DOHH2 (cell line): ENCODE data around the gene S100A16.

ENCODE experiments used
- H3F3A ChIP-seq: fragments of 200-600 bp; sonication (generic), shearing (Covaris generic); 2 replicates; pipeline ENCODE4 v1.6.0; 2016; ENCODE audit warnings: antibody characterized with exemption, mild to moderate bottlenecking; ENCODE audit not compliant: control insufficient read depth, insufficient read depth
- H3K27ac ChIP-seq: fragments of 200-600 bp; sonication (generic); 2 replicates; pipeline ENCODE4 v1.5.1; 2014; ENCODE audit warnings: low read depth, mild to moderate bottlenecking, low read length, moderate library complexity
- H3K27me3 ChIP-seq: fragments of 200-600 bp; sonication (generic); 2 replicates; pipeline ENCODE4 v1.6.1; 2014; ENCODE audit warnings: mild to moderate bottlenecking, low read length, mixed read lengths; ENCODE audit not compliant: control insufficient read depth
- H3K36me3 ChIP-seq: fragments of 200-600 bp; sonication (generic); 2 replicates; pipeline ENCODE4 v1.6.1; 2014; ENCODE audit warnings: mild to moderate bottlenecking, low read length, moderate library complexity, mixed read lengths; ENCODE audit not compliant: control insufficient read depth
- H3K4me1 ChIP-seq: fragments of 200-600 bp; sonication (generic); 2 replicates; pipeline ENCODE4 v1.6.1; 2014; ENCODE audit warnings: mild to moderate bottlenecking, low read length, mixed read lengths; ENCODE audit not compliant: control insufficient read depth
- H3K4me2 ChIP-seq: fragments of 200-600 bp; sonication (generic); 2 replicates; pipeline ENCODE4 v1.6.0; 2014; ENCODE audit warnings: mild to moderate bottlenecking, low read length, moderate library complexity
- H3K4me3 ChIP-seq: fragments of 200-600 bp; sonication (generic); 2 replicates; pipeline ENCODE4 v1.5.1; 2014; ENCODE audit warnings: mild to moderate bottlenecking, low read length, mixed read lengths
- H3K79me2 ChIP-seq: fragments of 200-600 bp; sonication (generic); 2 replicates; pipeline ENCODE4 v1.6.1; 2014; ENCODE audit warnings: mild to moderate bottlenecking, low read length, mixed read lengths; ENCODE audit not compliant: control insufficient read depth
- H3K9me2 ChIP-seq: fragments of 200-600 bp; sonication (generic); replicated peaks from 2 replicates; pipeline ENCODE4 v1.6.1; 2014; ENCODE audit warnings: mild to moderate bottlenecking, low read length, mixed read lengths; ENCODE audit not compliant: control insufficient read depth
- H3K9me3 ChIP-seq: fragments of 200-600 bp; sonication (generic); 2 replicates; pipeline ENCODE4 v1.6.1; 2014; ENCODE audit warnings: antibody characterized with exemption, low read length, mixed read lengths; ENCODE audit not compliant: control insufficient read depth, insufficient read depth
- H4K20me1 ChIP-seq: fragments of 200-600 bp; sonication (generic); 2 replicates; pipeline ENCODE4 v1.6.0; 2014; ENCODE audit warnings: low read depth, mild to moderate bottlenecking, antibody characterized with exemption, low read length, moderate library complexity; ENCODE audit not compliant: control insufficient read depth, insufficient read depth
- EZH2phosphoT487 ChIP-seq: fragments of 200-600 bp; sonication (generic); IDR thresholded peaks from 2 replicates; pipeline ENCODE4 v1.6.1; 2017; ENCODE audit warnings: borderline replicate concordance, mild to moderate bottlenecking, antibody characterized with exemption, low read length, moderate library complexity, mixed read lengths
- TF ChIP-seq, protein P1 (sequence below): fragments of 200-600 bp; sonication (generic); IDR thresholded peaks from one replicate; pipeline ENCODE4 v1.5.1; 2014; ENCODE audit warnings: antibody characterized with exemption, mild to moderate bottlenecking, low read depth, low read length; ENCODE audit not compliant: poor library complexity, severe bottlenecking

S100A16 gene

DNA sequence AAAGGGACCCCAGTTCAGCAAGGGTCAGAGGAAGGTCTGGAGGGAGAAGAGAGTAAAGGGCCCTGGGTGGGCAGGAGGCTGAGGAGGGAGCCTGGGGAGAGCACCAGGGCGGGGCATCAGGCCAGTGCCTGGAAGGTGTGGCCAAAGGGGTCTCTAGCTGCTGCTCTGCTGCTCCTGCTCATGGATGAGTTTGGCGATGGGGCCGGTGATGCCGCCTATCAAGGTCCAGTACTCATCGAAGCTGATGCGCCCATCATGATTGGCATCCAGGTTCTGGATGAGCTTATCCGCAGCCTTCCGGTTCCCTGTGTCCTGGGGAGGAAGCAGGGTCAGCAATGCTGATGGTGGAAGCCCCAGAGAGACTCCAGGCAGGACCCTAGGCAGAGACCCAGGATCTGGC, 5.6 kb downstream of the S100A16 start:
- Histone ChIP-seq H3K4me2 (no peak overlapping the region), H3K27ac (no peak overlapping the region), H3K4me1 (peaks cover 5% of the 10 kb centered on the region; the same call in 1 of the 2 replicates), H3K27me3 (no peaks in the 10 kb centered on the region), H4K20me1 (no peaks in the 10 kb centered on the region), H3K79me2 (no peaks in the 10 kb centered on the region), H3K9me3 (no peaks in the 10 kb centered on the region), H3K4me3 (no peak overlapping the region), H3K36me3 (no peaks in the 10 kb centered on the region), H3F3A (no peaks in the 10 kb centered on the region), H3K9me2 (no peaks in the 10 kb centered on the region)
- TF ChIP-seq, protein P1, sequence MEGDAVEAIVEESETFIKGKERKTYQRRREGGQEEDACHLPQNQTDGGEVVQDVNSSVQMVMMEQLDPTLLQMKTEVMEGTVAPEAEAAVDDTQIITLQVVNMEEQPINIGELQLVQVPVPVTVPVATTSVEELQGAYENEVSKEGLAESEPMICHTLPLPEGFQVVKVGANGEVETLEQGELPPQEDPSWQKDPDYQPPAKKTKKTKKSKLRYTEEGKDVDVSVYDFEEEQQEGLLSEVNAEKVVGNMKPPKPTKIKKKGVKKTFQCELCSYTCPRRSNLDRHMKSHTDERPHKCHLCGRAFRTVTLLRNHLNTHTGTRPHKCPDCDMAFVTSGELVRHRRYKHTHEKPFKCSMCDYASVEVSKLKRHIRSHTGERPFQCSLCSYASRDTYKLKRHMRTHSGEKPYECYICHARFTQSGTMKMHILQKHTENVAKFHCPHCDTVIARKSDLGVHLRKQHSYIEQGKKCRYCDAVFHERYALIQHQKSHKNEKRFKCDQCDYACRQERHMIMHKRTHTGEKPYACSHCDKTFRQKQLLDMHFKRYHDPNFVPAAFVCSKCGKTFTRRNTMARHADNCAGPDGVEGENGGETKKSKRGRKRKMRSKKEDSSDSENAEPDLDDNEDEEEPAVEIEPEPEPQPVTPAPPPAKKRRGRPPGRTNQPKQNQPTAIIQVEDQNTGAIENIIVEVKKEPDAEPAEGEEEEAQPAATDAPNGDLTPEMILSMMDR, result no peak
- TF ChIP-seq EZH2phosphoT487, result no peak

DNA sequence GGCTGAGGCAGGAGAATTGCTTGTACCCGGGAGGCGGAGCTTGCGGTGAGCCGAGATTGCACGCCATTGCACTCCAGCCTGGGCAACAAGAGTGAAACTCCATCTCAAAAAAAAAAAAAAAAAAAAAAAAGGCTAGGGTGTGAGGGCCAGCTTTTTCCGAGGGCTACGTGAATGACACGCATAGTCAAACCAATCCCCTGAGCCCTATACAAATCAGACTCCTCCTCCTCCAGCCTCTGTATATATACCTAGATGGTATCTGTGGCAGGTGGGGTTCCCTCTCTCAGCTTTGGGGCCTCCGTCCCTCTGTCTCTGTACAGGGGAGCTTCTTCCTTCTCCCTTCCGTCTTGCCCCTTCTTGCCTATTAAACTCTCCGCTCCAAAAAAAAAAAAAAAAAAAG, 6.7 kb downstream of the S100A16 start:
- TF ChIP-seq EZH2phosphoT487, result no peak
- TF ChIP-seq, protein P1, result no peak
- Histone ChIP-seq H3K27ac (no peak overlapping the region), H3K27me3 (no peaks in the 10 kb centered on the region), H4K20me1 (no peaks in the 10 kb centered on the region), H3K79me2 (no peaks in the 10 kb centered on the region), H3K4me2 (no peak overlapping the region), H3F3A (no peaks in the 10 kb centered on the region), H3K9me3 (no peaks in the 10 kb centered on the region), H3K4me3 (no peak overlapping the region), H3K4me1 (peaks cover 5% of the 10 kb centered on the region; the same call in 1 of the 2 replicates), H3K36me3 (no peaks in the 10 kb centered on the region), H3K9me2 (no peaks in the 10 kb centered on the region)

DNA sequence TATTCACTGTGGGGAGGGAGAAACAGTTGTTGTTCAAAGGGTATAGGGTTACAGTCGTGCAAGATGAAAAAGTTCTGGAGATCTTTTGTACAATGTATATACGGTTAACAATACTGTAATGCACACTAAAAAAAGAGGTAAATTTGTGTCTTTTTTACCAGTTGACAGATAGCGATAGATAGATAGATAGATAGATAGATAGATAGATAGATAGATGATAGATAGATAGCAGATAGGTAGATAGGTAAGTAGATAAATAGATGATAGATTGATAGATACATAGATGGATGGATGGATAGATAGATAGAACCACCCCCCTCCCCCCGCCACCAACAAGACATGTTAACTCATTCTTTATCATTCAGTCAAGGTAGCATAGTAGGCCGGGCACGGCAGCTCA, 10.2 kb downstream of the S100A16 start:
- H3K4me2 ChIP-seq, result no peak overlapping the region
- H3K27me3 ChIP-seq, result no peaks in the 10 kb centered on the region
- H3K27ac ChIP-seq, result no peak overlapping the region
- no peaks in the 10 kb centered on the region for H3K9me2 ChIP-seq
- TF ChIP-seq, protein P1, result no peak
- TF ChIP-seq EZH2phosphoT487, result no peak
- peaks cover 26% of the 10 kb centered on the region for H3K4me1 ChIP-seq
- H3K36me3 ChIP-seq, result no peaks in the 10 kb centered on the region
- H3F3A ChIP-seq, result 0 out of 2 replicates have a peak, but pooled peaks cover 3% of the 10 kb centered on the region
- H3K4me3 ChIP-seq, result no peak overlapping the region
- no peaks in the 10 kb centered on the region for H3K79me2 ChIP-seq
- no peaks in the 10 kb centered on the region for H3K9me3 ChIP-seq
- no peaks in the 10 kb centered on the region for H4K20me1 ChIP-seq
